Body of pancreas (tissue), 4 donors: ENCODE results near the gene RPL13.

Experiments
- POLR2A ChIP-seq, 3 donors: fragments of 450-650 bp; IDR thresholded peaks; one replicate each; pipeline ENCODE4 v1.6.1; 2016; ENCODE audit warnings: antibody characterized with exemption in 3 of 3, mild to moderate bottlenecking in 2 of 3
- TF ChIP-seq, protein P1 (sequence below), 7 experiments: fragments of 450-650 bp in 4 of 7; fragments of 200-600 bp in 3 of 7; sonication (generic) in 3 of 7; IDR thresholded peaks; one replicate each; pipeline ENCODE4 v1.5.1; 2016 to 2019; ENCODE audit warnings: antibody characterized with exemption in 7 of 7

DNA sequence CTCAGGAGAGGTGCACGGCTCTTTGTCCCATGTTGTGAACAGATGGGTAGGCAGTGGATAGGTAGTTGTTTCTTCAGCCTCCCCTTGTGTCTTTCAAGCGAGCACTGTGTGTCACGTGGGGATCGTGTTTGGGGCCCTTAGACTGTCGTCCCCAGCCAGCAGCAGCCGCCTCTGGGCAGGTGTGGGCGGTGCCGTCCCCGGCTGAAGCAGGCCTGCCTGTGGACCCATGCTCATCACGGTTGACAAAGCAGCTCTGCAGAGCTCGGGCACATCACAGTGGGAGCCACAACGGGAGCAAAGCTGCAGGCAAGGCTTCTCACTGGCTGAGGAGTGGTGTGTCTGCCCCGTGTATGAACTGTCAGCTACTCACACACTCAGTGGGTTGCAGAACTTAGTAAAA lies 4.7 kb upstream of the RPL13 start:
- no peak for TF ChIP-seq POLR2A (IDR thresholded peaks at IDR 0.05)
- TF ChIP-seq, protein P1, sequence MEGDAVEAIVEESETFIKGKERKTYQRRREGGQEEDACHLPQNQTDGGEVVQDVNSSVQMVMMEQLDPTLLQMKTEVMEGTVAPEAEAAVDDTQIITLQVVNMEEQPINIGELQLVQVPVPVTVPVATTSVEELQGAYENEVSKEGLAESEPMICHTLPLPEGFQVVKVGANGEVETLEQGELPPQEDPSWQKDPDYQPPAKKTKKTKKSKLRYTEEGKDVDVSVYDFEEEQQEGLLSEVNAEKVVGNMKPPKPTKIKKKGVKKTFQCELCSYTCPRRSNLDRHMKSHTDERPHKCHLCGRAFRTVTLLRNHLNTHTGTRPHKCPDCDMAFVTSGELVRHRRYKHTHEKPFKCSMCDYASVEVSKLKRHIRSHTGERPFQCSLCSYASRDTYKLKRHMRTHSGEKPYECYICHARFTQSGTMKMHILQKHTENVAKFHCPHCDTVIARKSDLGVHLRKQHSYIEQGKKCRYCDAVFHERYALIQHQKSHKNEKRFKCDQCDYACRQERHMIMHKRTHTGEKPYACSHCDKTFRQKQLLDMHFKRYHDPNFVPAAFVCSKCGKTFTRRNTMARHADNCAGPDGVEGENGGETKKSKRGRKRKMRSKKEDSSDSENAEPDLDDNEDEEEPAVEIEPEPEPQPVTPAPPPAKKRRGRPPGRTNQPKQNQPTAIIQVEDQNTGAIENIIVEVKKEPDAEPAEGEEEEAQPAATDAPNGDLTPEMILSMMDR (IDR thresholded peaks at IDR 0.05): no peak
